Bone marrow (tissue), 2 donors: ENCODE measurements around the gene TM6SF1.
"Not testable (repeated sequence)": the region's sequence is repeated elsewhere in the genome, so short reads cannot be mapped to it uniquely, and the experiment has no call there.

Experiments used
- DNase-seq, 2 donors: peaks; one replicate each; lab custom pipeline; 2025; lab: John Stamatoyannopoulos, UW

TM6SF1 gene

GRCh38 chr15:83106994-83107840 is at the start of gene TM6SF1:
TM6SF1 (plus strand) TSS chr15:83107645; CDS start chr15:83107681, 36 bp downstream.
- peak in 1 of 2 donors; percentile 14 for DNase-seq

GRCh38 chr15:83057696-83058376 is 49.6 kb upstream of the TM6SF1 start:
- DNase-seq = no peak

- DNase-seq = no peak
Measured at GRCh38 chr15:83061680-83062079, 45.8 kb upstream of the TM6SF1 start.

GRCh38 chr15:83062768-83063180 is 44.7 kb upstream of the TM6SF1 start:
- peak in 1 of 2 donors; percentile 43 for DNase-seq

GRCh38 chr15:83063551-83063950 is 43.9 kb upstream of the TM6SF1 start:
- DNase-seq = no peak

GRCh38 chr15:83064859-83065258 is 42.6 kb upstream of the TM6SF1 start:
- no peak for DNase-seq

- no peak for DNase-seq
Measured at GRCh38 chr15:83065431-83065830, 42.0 kb upstream of the TM6SF1 start.

GRCh38 chr15:83066034-83066733 is 41.3 kb upstream of the TM6SF1 start:
- no peak for DNase-seq

- peak; percentile 66 to 69 for DNase-seq
Measured at GRCh38 chr15:83066734-83067637, 40.5 kb upstream of the TM6SF1 start, which contains the start of gene BTBD1. BTBD1 (minus strand) TSS chr15:83067252; CDS start chr15:83067151, 101 bp downstream.

- DNase-seq = no peak
Measured at GRCh38 chr15:83067638-83067962, 39.8 kb upstream of the TM6SF1 start.

- no peak for DNase-seq
Measured at GRCh38 chr15:83068054-83068453, 39.4 kb upstream of the TM6SF1 start.

GRCh38 chr15:83069211-83069642 is 38.2 kb upstream of the TM6SF1 start:
- not testable (repeated sequence) for DNase-seq

GRCh38 chr15:83077491-83078230 is 29.8 kb upstream of the TM6SF1 start:
- no peak for DNase-seq

GRCh38 chr15:83078712-83079111 is 28.7 kb upstream of the TM6SF1 start:
- no peak for DNase-seq

GRCh38 chr15:83081256-83082014 is 26.0 kb upstream of the TM6SF1 start:
- DNase-seq = no peak

GRCh38 chr15:83082730-83083386 is 24.6 kb upstream of the TM6SF1 start:
- DNase-seq = no peak

GRCh38 chr15:83085461-83085860 is 22.0 kb upstream of the TM6SF1 start:
- not testable (repeated sequence) for DNase-seq

GRCh38 chr15:83085864-83086552 is 21.4 kb upstream of the TM6SF1 start:
- not testable (repeated sequence) for DNase-seq

- no peak for DNase-seq
Measured at GRCh38 chr15:83087576-83087975, 19.9 kb upstream of the TM6SF1 start.
